Umbilical cord (tissue), 2 donors: ENCODE data around the gene LBR. TPM values are rescaled to one million over a fixed set of nuclear protein-coding genes. Genes with fewer than 3 reads are reported as not detected.
A peak's percentile ranks its signal among the peaks of the same experiment; 100 is the strongest.

Source experiments
- DNase-seq: peaks from one replicate; pipeline ENCODE4 v3.0.0-alpha.2; 2015; ENCODE audit warnings: low spot score
- total RNA-seq: library from RNA; depleted of rRNA; stranded (reverse); fragments of >200 nt; gene quantifications from one replicate; pipeline ENCODE4 v1.2.3, GENCODE V29; 2014; ENCODE audit warnings: low replicate concordance; ENCODE audit not compliant: insufficient read depth

Gene LBR
- total RNA-seq, 1 donor from 2014 or later, result 75.4 TPM

DNA sequence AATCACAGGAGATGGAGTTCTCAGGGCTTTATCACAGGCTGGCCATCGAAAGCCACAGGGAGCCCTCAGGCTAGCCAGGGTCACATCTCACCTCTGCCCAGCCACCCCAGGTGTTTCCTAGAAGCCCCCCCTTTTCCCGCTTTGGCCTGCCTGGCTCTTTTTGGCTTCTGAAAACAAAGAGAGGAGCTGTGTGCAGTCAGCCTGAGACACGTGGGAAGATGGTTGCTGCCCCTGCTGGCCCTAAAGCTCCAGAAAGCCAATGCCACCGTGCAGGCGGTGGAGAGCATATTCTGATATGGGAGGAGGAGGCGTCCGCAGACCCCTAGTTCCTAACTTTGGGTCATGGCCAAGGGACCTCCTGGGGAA lies 18.7 kb upstream of the LBR start:
- no peak for DNase-seq

GRCh38 chr1:225445639-225446594 lies 18.1 kb upstream of the LBR start:
- DNase-seq, result no peak

DNA sequence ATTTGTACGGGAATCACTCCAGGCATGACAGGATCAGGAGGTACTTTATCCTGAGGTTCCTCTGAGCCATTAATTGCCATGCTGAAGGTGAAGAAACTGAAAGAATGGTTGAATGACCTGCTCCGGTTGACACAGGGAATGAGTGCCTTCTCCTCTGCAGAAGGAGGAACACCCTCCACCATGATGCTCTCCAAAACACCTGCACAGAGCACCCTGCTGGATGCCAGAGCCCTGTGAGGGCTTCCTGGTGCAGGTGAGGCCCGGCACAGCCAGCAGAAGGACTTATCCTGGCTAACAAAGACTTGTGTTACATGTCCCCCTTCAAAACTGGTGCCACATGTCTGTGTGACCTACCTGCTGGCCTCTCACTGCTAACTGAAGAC lies 14.3 kb upstream of the LBR start:
- no peak for DNase-seq

DNA sequence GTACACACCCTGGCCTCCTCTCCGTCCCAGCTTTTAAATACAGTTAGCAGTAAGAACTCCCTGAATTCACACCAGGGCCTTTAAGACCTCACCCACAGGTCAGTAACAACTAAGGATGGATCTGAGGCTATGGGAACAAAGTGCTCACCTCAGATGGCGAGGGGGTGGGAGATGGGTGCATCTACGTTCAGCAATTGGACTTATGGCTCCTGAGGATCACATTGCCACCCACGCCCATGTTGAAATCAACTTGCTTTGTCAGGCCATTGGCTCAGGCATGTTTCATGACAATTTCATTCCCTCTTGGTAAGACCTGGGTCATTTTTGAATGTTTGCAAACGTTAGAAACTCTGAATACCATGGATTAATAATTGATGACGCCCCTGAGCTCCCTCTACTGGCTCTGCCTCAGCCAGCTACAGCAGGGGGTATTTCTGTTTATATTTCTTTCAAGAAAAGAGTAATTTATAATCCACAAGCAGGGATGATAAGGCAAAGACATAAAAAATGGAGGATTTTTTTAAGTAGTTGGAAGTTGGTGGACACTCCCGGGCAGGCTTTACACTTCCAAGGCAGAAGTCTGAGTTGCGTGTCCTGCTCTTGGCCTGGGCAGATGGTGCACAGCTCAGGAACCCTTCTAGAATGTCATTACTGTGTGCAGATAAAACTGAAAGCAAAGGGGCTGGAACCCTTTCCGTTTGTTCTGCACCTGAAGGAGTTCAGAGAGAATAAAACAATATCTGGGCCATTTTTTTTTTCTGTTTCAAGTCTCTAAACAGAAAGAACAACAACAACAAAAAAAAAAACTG lies 13.7 kb upstream of the LBR start:
- no peak for DNase-seq

DNA sequence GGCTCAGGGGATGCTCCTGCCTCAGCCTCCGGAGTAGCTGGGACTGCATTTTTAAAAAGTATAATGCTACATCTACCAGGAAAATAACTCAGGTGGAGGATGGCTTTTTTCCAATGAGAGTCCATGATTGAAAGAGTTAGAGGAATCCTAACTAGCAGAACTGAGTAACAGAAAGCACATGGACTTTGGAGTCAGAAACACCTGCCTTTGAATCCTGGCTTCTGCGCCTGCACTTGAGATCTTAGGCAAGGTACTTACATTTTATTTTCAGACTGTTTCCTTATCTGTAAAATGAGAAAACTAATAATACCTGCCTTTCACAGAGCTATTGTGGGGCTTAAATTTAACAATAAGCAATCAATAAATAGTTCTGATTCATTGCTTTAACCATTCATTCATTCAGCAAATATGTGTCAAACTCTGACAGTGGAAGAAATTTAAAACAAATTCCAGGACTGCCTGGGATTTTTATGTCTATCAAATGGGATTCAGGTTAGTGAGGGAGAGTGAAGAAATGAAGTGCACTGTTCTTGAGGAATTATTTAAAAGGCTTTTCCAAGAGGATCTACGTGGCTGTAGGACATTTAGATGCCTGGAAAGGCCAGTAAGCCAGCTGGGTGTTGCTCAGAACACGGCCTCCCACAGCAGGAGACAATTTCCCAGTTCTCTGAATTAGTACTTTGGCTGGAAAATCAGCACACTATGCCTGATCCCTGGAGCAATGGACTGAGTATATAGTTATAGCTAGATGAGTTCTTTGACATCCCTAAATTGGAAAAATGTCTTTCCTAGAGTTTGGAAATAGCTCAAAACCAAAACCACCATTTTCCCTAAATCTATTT lies 12.8 kb upstream of the LBR start:
- DNase-seq, result no peak

DNA sequence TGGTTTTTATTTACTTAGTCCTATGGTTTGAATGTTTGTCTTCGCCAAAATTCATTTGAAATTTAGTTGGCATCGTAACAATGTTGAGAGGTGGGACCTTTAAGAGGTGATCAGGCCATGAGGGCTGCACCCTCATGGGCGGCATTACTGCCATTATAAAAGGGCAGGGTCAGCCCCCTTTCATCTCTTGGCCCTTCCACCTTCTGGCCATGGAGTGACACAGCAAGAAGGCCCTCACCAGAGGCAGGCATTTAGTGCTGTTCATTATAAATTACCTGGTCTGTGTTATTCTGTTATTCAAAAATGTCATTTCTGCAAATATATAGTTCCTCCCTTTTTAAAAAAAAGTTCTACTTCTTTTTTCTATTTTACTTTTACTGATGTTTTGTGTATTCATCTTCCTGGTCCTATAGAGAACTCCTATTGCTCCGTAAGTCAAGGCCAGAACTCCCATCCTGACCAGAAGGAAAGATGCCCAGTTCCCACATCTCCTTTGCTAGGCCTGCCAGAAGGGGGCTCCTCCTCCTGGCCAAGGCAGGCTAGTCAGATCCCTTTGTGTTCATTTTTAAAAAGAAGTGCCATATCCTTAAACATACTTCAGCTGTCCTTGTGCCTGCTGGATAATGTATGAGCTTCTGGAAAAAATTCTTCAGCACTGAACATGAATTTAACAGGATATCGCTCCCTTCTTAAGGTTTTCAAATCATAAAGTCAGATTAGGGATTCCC lies 10.0 kb upstream of the LBR start:
- no peak for DNase-seq

- DNase-seq, result no peak
Observed at GRCh38 chr1:225435957-225436392, 8.1 kb upstream of the LBR start.

- DNase-seq, result no peak
Observed at GRCh38 chr1:225435487-225435886, 7.6 kb upstream of the LBR start.

GRCh38 chr1:225435076-225435475 lies 7.2 kb upstream of the LBR start:
- no peak for DNase-seq

- no peak for DNase-seq
Observed at GRCh38 chr1:225434046-225434445, 6.2 kb upstream of the LBR start.

DNA sequence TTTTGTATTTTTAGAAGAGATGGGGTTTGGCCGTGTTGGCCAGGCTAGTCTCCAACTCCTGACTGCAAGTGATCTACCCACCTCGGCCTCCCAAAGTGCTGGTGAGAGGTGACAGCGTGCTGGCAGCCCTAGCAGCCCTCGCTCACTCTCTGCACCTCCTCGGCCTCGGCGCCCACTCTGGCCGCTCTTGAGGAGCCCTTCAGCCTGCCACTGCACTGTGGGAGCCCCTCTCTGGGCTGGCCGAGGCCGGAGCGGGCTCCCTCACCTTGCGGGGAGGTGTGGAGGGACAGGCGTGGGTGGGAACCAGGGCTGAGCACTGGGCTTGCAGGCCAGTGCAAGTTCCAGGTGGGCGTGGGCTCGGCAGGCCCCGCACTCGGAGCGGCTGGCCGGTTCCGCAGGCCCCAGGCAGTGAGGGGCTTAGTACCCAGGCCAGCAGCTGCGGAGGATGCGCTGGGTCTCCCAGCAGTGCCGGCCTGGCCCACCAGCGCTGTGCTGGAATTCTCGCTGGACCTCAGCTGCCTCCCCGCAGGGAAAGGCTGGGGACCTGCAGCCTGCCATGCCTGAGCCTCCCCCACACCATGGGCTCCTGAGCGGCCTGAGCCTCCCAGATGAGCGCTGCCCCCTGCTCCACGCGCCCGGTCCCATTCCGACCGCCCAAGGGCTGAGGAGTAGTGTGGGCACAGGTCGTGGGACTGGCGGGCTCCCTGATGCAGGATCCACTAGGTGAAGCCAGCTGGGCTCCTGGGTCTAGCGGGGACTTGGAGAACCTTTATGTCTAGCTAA lies 3.4 kb upstream of the LBR start:
- no peak for DNase-seq

DNA sequence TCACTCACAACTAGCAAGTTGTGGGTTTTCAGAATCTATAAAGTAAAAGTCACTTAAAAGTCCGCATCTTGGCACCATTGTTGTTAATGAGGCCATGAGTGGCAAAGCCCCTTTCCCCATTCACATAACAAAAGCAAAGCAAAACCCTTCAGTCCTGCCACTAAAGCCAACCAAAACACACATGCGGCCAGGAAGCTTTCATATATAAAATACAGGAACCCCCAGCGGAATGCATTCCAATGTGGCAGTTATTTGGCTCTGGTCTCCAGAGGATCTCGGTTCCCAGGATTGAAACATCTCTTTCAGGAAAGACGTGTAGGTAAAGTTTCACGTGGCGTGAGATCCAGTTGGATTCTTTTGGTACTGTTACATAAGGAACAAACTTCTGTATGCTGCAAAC lies 2.5 kb upstream of the LBR start:
- DNase-seq, result no peak

- DNase-seq, result no peak
Observed at GRCh38 chr1:225428881-225429455, 1.1 kb upstream of the LBR start.

GRCh38 chr1:225428068-225428880 lies 436 bp upstream of the LBR start:
- DNase-seq, result peak; percentile 94

DNA sequence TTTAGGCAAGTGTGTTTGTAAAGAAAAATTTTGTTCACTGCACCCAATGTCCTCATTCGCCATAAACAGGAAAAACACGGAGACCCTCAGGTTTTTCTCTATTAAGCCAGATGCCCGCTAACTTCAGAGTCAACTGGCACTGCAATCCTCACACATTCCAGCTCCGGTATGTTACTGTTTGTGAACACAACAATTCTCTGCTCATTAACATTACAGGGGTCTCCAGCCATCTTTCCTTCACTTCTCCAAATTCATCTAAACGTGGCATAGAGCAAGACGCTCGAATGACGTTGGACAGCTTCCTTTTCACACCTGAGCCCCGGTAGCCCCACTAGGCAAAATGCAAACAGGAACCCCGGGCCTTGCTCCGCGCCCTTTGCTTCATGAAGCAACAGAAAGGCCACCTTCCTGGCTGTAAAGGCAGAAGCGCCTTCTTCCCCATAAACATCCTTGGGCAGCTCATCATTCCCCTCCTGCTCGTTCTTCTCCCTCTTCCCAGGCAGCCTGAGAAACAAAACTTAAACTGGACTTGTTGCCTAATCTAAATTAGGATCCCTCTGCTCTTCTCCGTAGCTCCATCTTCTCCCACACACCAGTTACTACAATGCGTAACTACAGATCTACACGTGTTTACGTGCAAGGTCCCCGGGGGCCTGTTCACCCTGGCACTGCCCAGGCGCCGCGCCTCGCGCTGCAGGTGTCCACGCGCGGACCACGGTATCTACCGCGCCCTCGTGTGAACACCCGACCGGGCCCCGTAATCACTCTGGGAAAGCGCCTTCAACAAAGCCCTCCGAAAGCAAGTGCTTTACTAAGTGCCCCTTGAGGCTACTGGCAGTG lies 1.2 kb downstream of the LBR start:
- DNase-seq, result no peak

GRCh38 chr1:225425201-225425786 lies 2.5 kb downstream of the LBR start:
- no peak for DNase-seq

DNA sequence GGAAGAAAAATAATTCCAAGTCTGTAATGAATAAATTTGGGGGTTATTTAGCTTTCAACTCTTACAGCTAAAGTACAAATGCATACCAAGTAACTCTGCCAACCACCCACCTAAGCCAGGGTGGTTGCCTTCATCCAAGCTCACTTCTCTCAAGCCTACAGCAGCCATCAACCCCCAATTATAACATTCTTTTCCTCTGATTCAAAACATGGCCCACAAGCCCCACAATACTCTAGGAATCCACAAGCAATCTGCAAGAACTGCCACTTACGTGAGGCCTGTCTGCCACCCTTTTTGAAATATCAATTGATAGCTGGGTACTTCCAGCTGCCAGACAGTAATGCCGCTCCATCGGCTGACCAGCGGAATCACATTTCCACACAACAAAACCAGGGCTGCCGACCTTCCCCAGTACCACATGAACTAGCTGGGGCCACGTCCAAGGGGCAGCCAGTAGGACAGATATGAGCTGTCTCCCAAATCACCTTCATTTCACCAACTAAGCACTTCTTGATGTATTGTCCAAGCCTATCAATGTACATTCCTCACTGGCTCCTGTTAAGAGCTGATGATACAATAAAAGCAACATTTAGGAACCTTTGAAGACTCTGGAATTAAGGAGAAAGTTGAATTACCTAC lies 3.2 kb downstream of the LBR start:
- no peak for DNase-seq
